Head of caudate nucleus (tissue), 42 donors: ENCODE measurements around the gene MRNIP.

Experiments used
- DNase-seq, 42 donors: peaks; one replicate each; pipeline versions ENCODE4 v3.0.0 to v3.0.0-alpha.2; 2020 to 2021; ENCODE audit warnings: mixed read lengths in 7 of 42
- intact Hi-C: fragments of 100-400 bp; cut with DNase I; formaldehyde crosslinking; loops from one replicate; pipeline ENCODE4 v1.15.0; 2022

Gene MRNIP

GRCh38 chr5:179817890-179818745 lies 40.5 kb downstream of the MRNIP start:
- intact Hi-C loops = no loop called here
- DNase-seq = no peak

GRCh38 chr5:179817470-179817840 lies 41.2 kb downstream of the MRNIP start:
- peak in 1 of 42 donors; percentile 11 for DNase-seq
- intact Hi-C loops = no loop called here

- peak in 7 of 42 donors; percentile 24 to 75 (median 46) for DNase-seq
- intact Hi-C loops = no loop called here
Measured at GRCh38 chr5:179816796-179817469, 41.7 kb downstream of the MRNIP start.

GRCh38 chr5:179816401-179816795 lies 42.2 kb downstream of the MRNIP start:
- intact Hi-C loops = no loop called here
- DNase-seq = no peak

GRCh38 chr5:179815491-179816249 lies 42.9 kb downstream of the MRNIP start:
- DNase-seq = peak in 1 of 42 donors; percentile 3
- intact Hi-C loops = no loop called here

- DNase-seq = no peak
- intact Hi-C loops = no loop called here
Measured at GRCh38 chr5:179814090-179814489, 44.5 kb downstream of the MRNIP start.

- intact Hi-C loops = no loop called here
- DNase-seq = no peak
Measured at GRCh38 chr5:179812997-179813607, 45.5 kb downstream of the MRNIP start.

- intact Hi-C loops = no loop called here
- no peak for DNase-seq
Measured at GRCh38 chr5:179812135-179812825, 46.3 kb downstream of the MRNIP start.

GRCh38 chr5:179806250-179807048 lies 52.2 kb downstream of the MRNIP start, which contains the start of gene MGAT4B:
Gene MGAT4B, minus strand, starts transcription at chr5:179806866. Its CDS starts 283 bp downstream, at chr5:179806583.
- intact Hi-C loops = no loop called here
- peak in 39 of 42 donors; percentile 62 to 88 (median 80) for DNase-seq

- intact Hi-C loops = no loop called here
- DNase-seq = peak in 19 of 42 donors; percentile 24 to 69 (median 45)
Measured at GRCh38 chr5:179805529-179806249, 52.9 kb downstream of the MRNIP start.

- DNase-seq = no peak
- intact Hi-C loops = no loop called here
Measured at GRCh38 chr5:179805070-179805528, 53.5 kb downstream of the MRNIP start.

- intact Hi-C loops = no loop called here
- no peak for DNase-seq
Measured at GRCh38 chr5:179804555-179804947, 54.1 kb downstream of the MRNIP start.

- intact Hi-C loops = no loop called here
Measured at GRCh38 chr5:179803651-179804554, 54.7 kb downstream of the MRNIP start.

GRCh38 chr5:179802950-179803562 lies 55.6 kb downstream of the MRNIP start:
- DNase-seq = no peak
- intact Hi-C loops = no loop called here

More at GRCh38 chr5:179803651-179804554, 54.7 kb downstream of the MRNIP start:
- no peak for DNase-seq

GRCh38 chr5:179802207-179802883 lies 56.3 kb downstream of the MRNIP start:
- no peak for DNase-seq
- intact Hi-C loops = no loop called here
